ENCODE measurements around the gene SDHAF4. TPM values are rescaled to one million over a fixed set of nuclear protein-coding genes. Genes with fewer than 3 reads are reported as not detected.
A peak's percentile ranks its signal among the peaks of the same experiment; 100 is the strongest.

Gene SDHAF4
- total RNA-seq, 1 experiment from 2014 or later, result 13.1 TPM

DNA sequence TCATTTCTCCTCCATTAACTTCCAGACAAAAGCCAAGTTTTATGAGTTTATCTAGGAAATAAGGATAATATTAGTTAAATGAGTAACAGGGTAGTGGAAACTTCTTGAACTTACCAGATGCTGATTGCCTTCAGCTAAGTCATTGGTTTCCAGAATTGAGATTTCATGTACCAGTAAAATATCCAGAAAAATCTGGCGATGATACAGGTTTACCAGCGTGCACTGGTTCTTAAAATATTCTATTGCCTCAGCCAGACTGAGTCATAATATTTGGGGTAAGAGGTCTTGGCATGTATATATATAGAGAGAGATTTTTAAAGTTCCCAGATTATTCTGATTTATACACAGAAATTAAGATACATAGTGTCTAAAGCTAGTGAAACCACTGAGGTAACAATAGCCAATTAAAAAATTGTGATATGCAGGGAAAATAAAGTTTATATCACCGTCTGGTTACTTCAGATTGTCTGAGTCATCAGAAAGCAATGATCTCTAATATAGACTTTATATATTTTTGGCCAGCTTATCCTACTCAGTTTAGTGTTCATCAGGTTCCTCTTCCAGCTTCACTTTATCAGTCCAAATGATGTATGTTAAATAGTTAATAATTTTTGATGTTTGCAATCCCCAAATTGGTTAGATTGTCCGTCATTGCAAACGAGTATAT, 39.5 kb upstream of the SDHAF4 start:
- no TSS peak for BruUV-seq (replicated peaks)
- no peak overlapping the region for H3K4me3 Mint-ChIP-seq (ENCODE audit: unreplicated experiment)
- peaks cover 11% of the 10 kb centered on the region for H3K4me1 Mint-ChIP-seq (ENCODE audit: insufficient read depth, unreplicated experiment)
- ChIA-PET CTCF (interaction anchor here (0.7 to 1.4 kb wide), 2 partner anchors 19 to 55 kb away, joined by 4 to 7 read pairs; no protein-coding TSS in a partner anchor), POLR2A (interaction anchor here (1.5 kb wide), 1 partner anchor 145 kb away, joined by 3 read pairs; no protein-coding TSS in a partner anchor)
- peaks cover 5% of the 10 kb centered on the region for H3K36me3 Mint-ChIP-seq (ENCODE audit: insufficient read depth, unreplicated experiment)
- TF ChIP-seq, protein P1, sequence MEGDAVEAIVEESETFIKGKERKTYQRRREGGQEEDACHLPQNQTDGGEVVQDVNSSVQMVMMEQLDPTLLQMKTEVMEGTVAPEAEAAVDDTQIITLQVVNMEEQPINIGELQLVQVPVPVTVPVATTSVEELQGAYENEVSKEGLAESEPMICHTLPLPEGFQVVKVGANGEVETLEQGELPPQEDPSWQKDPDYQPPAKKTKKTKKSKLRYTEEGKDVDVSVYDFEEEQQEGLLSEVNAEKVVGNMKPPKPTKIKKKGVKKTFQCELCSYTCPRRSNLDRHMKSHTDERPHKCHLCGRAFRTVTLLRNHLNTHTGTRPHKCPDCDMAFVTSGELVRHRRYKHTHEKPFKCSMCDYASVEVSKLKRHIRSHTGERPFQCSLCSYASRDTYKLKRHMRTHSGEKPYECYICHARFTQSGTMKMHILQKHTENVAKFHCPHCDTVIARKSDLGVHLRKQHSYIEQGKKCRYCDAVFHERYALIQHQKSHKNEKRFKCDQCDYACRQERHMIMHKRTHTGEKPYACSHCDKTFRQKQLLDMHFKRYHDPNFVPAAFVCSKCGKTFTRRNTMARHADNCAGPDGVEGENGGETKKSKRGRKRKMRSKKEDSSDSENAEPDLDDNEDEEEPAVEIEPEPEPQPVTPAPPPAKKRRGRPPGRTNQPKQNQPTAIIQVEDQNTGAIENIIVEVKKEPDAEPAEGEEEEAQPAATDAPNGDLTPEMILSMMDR (IDR thresholded peaks at IDR 0.05; ENCODE audit: unreplicated experiment), result no peak
- no peaks in the 10 kb centered on the region for H3K27me3 Mint-ChIP-seq (ENCODE audit: insufficient read depth, unreplicated experiment)
- H3K27ac Mint-ChIP-seq (ENCODE audit: low read depth, unreplicated experiment), result peak overlapping the region; percentile 35
- intact Hi-C loops (cut with micrococcal nuclease), result loop anchor here (10.0 kb wide), 1 partner anchor 428 kb away; the partner anchor contains the start of gene B3GAT2
- peak; percentile 51 for DNase-seq (ENCODE audit: unreplicated experiment)
- no peaks in the 10 kb centered on the region for H3K9me3 Mint-ChIP-seq (ENCODE audit: unreplicated experiment)

DNA sequence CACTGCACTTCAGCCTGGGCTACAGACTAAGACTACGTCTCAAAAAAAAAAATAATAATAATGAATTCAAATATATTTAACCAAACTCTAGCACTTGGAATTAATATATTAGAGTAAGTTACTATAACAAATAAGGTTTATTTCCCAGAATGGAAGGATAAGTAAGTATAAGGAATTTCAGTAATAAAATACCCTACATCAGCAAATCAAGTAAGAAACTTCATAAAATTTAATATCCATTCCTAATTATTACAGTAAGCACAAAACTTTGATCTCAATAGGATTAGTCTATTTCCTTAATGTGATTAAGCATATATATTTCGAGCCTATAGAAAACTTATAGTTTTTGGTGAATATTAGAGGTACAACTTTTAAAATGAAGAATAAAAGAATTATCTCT, 36.7 kb upstream of the SDHAF4 start:
- POLR2A ChIA-PET, result no interaction called here
- peaks cover 5% of the 10 kb centered on the region for H3K36me3 Mint-ChIP-seq (ENCODE audit: insufficient read depth, unreplicated experiment)
- peaks cover 11% of the 10 kb centered on the region for H3K4me1 Mint-ChIP-seq (ENCODE audit: insufficient read depth, unreplicated experiment)
- H3K4me3 Mint-ChIP-seq (ENCODE audit: unreplicated experiment), result no peak overlapping the region
- no peak for DNase-seq (ENCODE audit: unreplicated experiment)
- intact Hi-C loops (cut with micrococcal nuclease), result no loop called here
- H3K9me3 Mint-ChIP-seq (ENCODE audit: unreplicated experiment), result no peaks in the 10 kb centered on the region
- H3K27me3 Mint-ChIP-seq (ENCODE audit: insufficient read depth, unreplicated experiment), result no peaks in the 10 kb centered on the region
- CTCF ChIA-PET, result no interaction called here
- TF ChIP-seq, protein P1 (IDR thresholded peaks at IDR 0.05; ENCODE audit: unreplicated experiment), result no peak
- BruUV-seq (replicated peaks), result no TSS peak
- H3K27ac Mint-ChIP-seq (ENCODE audit: low read depth, unreplicated experiment), result no peak overlapping the region

DNA sequence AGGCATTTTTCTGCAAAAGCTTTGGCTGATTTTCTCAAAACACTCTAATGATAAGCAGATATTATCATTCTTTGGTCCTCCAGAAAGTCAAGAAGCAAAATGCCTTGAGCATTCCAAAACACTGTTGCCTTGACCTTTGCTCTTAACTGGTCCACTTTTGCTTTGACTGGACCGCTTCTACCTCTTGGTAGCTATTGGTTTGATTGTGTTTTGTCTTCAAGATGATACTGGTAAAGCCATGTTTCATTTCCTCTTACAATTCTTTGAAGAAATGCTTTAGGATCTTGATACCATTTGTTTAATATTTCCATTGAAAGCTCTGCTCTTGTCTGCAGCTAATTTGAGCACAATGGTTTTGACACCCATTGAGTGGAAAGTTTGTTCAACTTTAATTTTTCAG, 35.6 kb upstream of the SDHAF4 start:
- Mint-ChIP-seq H3K27ac (ENCODE audit: low read depth, unreplicated experiment) (no peak overlapping the region), H3K4me1 (ENCODE audit: insufficient read depth, unreplicated experiment) (peaks cover 11% of the 10 kb centered on the region), H3K36me3 (ENCODE audit: insufficient read depth, unreplicated experiment) (peaks cover 12% of the 10 kb centered on the region), H3K4me3 (ENCODE audit: unreplicated experiment) (no peak overlapping the region), H3K27me3 (ENCODE audit: insufficient read depth, unreplicated experiment) (no peaks in the 10 kb centered on the region), H3K9me3 (ENCODE audit: unreplicated experiment) (no peaks in the 10 kb centered on the region)
- TF ChIP-seq, protein P1 (IDR thresholded peaks at IDR 0.05; ENCODE audit: unreplicated experiment), result no peak
- CTCF ChIA-PET, result interaction anchor here (0.6 kb wide), 1 partner anchor 21 kb away, joined by 3 read pairs; no protein-coding TSS in a partner anchor
- DNase-seq (ENCODE audit: unreplicated experiment), result no peak
- no TSS peak for BruUV-seq (replicated peaks)
- POLR2A ChIA-PET, result no interaction called here
- intact Hi-C loops (cut with micrococcal nuclease), result no loop called here

DNA sequence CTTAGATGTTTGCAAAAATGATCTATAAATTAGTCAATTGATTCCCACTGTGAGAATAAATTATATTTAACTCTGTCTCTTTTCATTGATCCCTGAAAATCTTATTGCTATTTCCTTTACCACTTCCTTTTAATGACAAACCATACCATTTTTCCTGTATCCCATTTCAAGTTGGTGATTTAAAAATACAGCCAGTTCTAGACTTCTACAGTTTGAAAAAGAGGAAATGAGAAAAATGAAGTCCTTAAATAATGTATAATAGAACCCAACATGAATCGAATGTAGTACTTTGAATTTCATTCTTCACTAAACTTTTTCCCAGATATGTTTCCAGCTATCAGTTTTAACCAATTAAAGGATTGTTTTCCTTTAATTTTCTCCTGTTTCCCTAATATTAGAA, 29.5 kb upstream of the SDHAF4 start:
- H3K27me3 Mint-ChIP-seq (ENCODE audit: insufficient read depth, unreplicated experiment), result no peaks in the 10 kb centered on the region
- CTCF ChIA-PET, result interaction anchor here (0.7 to 0.9 kb wide), 2 partner anchors 168 to 738 kb away, joined by 3 to 5 read pairs; no protein-coding TSS in a partner anchor

More for the DNA sequence above, 29.5 kb upstream of the SDHAF4 start:
- peaks cover 18% of the 10 kb centered on the region for H3K36me3 Mint-ChIP-seq (ENCODE audit: insufficient read depth, unreplicated experiment)
- H3K4me3 Mint-ChIP-seq (ENCODE audit: unreplicated experiment), result no peak overlapping the region
- TF ChIP-seq, protein P1 (IDR thresholded peaks at IDR 0.05; ENCODE audit: unreplicated experiment), result no peak
- no TSS peak for BruUV-seq (replicated peaks)
- no peak overlapping the region for H3K27ac Mint-ChIP-seq (ENCODE audit: low read depth, unreplicated experiment)
- no peak for DNase-seq (ENCODE audit: unreplicated experiment)
- no peaks in the 10 kb centered on the region for H3K4me1 Mint-ChIP-seq (ENCODE audit: insufficient read depth, unreplicated experiment)
- no peaks in the 10 kb centered on the region for H3K9me3 Mint-ChIP-seq (ENCODE audit: unreplicated experiment)
- POLR2A ChIA-PET, result no interaction called here
- intact Hi-C loops (cut with micrococcal nuclease), result no loop called here
